ENCODE results near the gene TMEM87B.
"Not testable (repeated sequence)": the region's sequence is repeated elsewhere in the genome, so short reads cannot be mapped to it uniquely, and the experiment has no call there.

TMEM87B gene

DNA sequence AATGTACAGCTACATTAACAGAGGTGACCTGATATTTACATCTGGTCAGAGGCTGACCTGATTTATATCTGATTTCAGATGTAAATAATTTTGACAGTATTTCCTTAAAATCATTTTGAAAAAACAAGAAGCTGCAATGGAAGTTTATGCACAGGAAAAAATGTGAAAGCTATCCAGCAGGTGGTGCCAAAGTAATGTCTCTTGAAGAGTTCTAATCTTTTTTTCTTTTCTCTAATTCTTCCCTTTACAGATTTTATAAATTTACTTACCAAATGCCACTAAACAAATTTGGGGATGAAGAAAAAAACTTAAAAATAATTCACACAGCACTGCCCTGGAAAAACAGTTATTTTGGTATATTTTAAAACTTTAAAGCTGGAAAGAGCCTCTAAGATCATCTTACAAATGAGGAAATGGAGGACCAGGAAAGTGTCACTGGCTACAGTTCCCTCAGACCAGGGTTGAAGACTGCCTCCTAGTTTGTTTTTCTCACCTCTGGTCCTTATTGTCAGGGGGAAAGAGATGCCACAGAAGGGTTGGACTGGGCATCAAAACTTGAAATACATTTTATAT is 66.7 kb downstream of the TMEM87B start:
- DNase-seq (ENCODE audit: low spot score) = peak; percentile 45

DNA sequence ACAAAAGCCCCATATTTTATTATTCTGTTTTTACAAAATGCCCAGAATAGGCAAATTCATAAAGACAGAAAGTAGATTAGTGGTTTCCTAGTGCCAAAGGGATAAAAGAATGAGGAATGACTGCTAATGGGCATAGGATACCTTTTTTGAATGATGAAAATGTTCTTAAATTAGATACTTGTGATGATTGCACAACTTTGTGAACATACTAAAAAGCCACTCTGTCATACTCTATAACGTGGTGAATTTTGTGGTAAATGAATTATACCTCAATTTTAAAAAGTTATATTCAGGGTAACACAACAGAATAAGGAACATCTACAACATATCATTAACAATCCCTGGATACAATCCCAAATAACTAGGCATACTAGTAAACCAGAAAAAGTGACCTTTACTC is 74.0 kb downstream of the TMEM87B start:
- no peak for DNase-seq (ENCODE audit: low spot score)

DNA sequence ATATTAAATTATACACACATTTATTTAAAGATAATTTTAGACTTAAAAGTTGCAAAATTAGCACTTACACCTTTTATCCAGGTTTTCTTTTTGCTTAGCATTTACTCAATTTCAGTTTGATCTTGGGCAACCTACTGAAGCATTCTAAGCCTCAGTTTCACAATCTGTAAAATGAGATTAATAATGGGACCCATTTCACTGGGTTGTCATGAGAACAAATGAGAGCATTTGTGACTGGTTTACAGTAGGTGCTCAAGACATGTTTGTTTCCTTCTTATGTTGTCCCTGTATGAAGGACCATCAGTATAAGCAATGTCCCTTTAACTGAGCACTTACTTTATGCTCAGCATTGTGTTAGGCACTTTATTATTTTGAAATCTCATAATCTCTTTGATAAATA is 78.3 kb downstream of the TMEM87B start:
- DNase-seq (ENCODE audit: low spot score) = no peak

DNA sequence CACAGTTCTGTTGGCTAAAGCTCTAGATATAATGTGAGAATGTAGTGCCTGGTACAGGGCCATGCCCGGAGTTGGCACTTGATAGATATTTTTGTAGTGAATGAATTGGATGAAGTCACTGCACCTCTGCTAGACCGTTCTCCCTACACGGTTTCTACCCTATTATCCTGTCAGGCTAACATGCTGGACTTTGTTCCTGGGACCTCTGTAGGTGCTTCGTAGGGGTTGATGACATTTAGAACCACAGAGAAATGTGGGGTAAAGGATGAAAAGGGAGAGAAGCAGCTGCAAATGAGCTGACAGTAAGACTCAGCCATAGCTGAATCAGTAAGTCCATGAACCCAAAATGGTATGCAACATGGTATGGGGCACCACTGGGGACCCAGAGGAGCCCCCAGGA is 79.1 kb downstream of the TMEM87B start:
- DNase-seq (ENCODE audit: low spot score) = no peak

DNA sequence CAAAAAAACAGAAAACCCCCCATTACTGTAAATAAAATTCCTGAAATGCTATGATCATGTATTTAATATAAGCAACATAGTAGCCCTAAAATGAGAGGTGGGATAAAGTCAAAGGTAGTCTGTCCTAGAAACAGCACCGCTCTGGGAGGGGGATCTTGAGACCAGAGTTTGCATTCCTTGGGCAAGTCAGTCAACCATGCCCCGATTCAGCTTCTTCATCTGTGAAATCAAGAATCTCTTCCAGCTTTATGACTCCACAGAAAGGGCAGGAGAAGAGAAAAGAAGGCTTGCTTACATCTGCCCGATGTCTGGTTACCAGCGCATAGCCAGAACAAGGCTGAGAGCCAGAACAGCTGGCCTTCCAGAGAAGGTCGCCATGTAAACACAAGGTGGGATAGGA is 81.0 kb downstream of the TMEM87B start:
- no peak for DNase-seq (ENCODE audit: low spot score)

DNA sequence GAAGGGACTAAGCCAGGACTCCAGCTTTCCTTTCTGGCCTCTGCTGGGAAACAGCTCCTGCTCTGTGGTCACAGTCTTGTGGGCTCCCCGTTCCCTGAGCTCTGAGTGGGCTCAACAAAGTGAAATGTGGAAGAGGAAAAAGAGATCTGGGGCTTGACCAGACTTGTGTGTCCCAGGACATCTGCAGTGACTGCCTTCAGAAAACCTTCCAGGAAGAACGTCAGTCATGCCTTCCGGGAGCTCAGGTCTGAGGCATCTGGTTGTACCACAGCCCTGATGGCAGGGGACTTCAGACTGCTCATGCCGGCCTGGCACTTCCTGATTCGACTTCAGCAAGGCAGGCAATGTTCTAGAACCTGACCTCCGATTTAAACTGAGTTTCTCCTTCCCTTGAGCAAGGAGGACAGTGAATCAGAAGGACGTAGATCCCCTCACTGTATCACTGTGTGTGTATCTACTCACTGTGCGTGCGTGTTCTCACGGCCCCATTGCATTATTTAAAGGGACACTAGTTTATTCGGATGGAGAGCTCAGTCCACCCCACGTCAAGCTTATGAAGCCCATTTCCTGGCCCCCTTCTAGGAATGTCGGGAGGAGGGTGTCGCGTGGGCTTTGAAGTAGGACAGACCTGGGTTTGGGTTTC is 82.6 kb downstream of the TMEM87B start:
- no peak for DNase-seq (ENCODE audit: low spot score)

DNA sequence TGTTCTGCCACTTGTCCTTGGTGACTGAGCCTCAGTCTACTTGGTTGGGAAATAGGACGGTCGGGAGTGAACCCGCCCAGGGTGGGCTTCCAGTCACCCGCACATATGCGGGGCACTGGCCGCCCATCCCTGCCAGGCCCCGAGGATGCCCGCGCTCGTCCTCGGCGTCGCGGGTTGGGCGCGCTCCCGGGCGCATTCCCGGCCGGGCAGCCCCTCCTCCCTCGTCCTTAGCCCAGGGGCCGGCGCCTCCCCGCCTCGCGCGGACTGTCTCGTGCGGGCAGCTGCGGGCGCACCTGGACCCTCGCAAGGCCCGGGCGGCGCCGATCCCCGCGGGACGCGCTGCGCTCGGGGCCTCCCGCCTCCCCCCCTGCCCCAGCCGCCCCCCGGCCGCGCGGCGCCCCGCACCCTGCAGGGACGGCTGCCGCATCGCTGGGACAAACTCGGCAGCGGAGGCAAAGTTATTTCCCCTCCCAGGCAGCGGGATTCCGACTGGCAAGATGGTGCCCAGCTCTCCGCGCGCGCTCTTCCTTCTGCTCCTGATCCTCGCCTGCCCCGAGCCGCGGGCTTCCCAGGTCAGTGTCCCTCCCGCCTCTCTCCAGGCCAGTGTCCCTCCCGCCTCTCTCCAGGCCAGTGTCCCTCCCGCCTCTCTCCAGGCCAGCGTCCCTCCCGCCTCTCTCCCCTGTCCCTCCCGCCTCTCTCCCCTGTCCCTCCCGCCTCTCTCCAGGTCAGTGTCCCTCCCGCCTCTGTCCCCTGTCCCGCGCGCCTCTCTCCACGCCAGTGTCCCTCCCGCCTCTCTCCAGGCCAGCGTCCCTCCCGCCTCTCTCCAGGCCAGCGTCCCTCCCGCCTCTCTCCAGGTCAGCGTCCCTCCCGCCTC is 83.3 kb downstream of the TMEM87B start, which contains the start of gene FBLN7:
Gene FBLN7, plus strand, starts transcription at position 227 of the 874 bp plus-strand sequence. Its CDS starts 271 bp downstream, at position 498.
- no peak for DNase-seq (ENCODE audit: low spot score)

DNA sequence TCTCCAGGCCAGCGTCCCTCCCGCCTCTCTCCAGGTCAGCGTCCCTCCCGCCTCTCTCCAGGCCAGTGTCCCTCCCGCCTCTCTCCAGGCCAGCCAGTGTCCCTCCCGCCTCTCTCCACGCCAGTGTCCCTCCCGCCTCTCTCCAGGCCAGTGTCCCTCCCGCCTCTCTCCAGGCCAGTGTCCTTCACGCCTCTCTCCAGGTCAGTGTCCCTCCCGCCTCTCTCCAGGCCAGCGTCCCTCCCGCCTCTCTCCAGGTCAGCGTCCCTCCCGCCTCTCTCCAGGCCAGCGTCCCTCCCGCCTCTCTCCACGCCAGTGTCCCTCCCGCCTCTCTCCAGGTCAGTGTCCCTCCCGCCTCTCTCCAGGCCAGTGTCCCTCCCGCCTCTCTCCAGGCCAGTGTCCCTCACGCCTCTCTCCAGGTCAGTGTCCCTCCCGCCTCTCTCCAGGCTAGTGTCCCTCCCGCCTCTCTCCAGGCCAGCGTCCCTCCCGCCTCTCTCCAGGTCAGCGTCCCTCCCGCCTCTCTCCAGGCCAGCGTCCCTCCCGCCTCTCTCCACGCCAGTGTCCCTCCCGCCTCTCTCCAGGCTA is 84.1 kb downstream of the TMEM87B start:
- not testable (repeated sequence) for DNase-seq (ENCODE audit: low spot score)

DNA sequence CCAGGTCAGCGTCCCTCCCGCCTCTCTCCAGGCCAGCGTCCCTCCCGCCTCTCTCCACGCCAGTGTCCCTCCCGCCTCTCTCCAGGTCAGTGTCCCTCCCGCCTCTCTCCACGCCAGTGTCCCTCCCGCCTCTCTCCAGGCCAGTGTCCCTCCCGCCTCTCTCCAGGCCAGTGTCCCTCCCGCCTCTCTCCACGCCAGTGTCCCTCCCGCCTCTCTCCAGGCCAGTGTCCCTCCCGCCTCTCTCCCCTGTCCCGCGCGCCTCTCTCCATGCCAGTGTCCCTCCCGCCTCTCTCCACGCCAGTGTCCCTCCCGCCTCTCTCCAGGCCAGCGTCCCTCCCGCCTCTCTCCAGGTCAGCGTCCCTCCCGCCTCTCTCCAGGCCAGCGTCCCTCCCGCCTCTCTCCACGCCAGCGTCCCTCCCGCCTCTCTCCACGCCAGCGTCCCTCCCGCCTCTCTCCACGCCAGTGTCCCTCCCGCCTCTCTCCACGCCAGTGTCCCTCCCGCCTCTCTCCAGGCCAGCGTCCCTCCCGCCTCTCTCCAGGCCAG is 84.7 kb downstream of the TMEM87B start:
- DNase-seq (ENCODE audit: low spot score) = not testable (repeated sequence)

DNA sequence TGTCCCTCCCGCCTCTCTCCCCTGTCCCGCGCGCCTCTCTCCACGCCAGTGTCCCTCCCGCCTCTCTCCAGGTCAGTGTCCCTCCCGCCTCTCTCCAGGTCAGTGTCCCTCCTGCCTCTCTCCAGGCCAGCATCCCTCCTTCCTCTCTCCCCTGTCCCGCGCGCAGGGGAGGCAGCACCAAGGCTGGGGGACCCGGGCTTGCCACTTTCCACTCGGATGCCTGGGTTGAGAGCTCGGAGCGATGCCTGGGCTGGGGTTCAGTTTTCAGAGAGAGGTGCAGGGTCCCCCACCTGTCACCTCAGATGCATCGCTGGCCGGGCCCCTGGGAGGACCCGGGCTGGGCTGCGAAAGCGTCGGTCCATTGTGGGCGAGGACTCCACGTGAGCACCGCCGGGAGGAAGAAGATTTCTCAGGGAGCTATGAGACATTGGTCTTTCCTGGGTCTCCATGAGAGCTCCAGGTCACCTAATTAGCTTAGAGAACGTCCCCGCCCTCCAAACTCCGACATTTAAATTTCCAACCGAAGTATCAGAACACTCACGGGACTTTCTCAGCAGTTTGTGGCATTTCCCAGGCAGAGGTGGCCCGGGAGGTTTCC is 85.2 kb downstream of the TMEM87B start:
- no peak for DNase-seq (ENCODE audit: low spot score)

DNA sequence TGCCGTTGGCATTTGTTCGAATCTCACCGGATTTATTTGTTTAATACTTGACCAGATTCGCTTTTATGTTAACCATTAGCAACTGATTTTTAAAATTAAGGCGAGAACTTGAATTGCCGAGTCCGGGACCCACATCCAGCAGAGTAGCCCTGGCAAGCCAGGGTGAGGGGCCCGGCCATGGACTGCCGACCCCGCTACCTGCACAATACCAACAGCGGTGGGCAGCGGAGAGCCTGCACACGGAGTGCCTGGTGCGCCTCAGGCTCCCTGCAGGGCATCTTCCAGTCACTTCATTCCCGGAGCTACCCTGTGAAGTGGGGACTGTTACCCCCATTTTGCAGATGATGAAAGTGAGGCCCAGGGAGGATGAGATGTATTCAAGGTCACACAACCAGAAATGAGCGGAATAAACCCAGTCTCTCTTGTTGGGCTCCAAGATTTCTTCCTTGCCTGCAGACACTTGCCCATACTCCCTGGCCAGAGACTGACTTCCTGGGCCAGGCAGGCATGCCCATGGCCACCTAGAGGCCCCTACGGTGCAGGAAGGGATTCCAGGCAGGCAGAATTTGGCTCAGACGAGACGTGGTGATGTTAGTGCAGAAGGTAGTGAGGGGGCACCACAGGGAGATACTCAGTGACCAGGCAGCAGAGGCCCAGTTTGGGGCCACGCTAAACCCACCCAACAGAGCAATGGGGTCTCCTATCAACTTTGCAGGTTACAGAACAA is 86.0 kb downstream of the TMEM87B start:
- DNase-seq (ENCODE audit: low spot score) = no peak

DNA sequence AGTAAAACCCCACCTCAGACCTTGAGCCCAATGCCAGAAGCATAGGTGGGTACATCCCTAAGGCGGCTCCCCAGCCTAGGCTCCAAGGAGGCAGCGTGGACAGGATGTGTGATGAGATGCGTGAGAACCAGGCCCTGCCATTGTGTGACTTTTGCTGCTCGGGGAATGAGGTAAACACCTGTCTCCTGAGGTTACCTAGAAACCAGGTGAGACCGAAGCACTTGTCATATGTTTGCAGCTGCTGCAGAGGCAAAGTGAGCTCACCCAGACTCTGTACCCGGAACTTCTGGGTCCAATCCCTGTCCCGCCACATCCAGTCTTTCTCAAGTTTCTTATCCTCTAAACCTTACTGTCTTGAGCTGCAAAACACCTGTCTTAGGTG is 86.5 kb downstream of the TMEM87B start:
- DNase-seq (ENCODE audit: low spot score) = no peak

DNA sequence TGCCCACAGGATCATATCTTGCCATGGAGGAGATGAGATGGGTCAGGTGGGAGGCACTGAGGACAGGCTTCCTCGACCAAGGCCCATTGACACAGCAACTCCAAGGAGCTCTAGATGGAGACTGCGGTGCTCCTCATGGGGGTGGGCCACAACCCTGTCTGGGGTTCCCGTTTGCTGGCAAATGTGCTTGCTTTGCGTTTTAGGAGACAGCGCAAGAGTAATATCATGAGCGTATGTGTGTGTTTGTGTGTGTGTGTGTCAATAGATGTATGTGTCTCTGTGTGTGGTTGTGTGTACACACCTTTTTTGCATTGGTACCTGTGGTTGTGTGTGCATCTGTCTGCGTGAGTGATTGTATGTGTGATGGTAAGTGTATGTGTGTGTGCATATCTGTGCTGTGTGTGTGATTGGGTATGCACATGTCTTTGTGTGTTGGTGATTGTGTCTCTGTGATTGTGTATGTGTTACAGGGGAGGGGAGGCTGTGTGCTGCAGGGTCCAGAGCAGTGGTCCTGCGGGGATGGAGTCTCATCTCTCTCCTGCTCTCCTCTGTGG is 87.5 kb downstream of the TMEM87B start:
- no peak for DNase-seq (ENCODE audit: low spot score)

DNA sequence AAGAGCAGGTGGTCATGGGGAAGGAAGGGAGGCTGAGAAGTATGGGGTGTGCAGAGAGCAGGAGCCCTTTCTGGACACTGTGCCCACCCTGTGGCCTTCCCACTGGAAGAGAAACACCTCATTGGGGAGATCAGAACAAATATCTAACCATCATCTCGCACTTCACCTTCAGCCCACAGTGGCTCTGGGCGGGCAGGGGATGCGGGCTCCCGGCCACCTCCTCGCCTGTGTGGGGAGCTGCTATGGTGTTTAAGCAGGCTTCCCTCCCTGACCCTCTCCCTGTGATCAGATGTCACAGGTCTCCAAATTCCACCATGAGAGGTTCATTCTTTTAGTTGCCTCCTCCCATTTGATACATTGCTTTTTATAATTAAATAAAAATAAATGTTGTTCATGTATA is 88.1 kb downstream of the TMEM87B start:
- no peak for DNase-seq (ENCODE audit: low spot score)

DNA sequence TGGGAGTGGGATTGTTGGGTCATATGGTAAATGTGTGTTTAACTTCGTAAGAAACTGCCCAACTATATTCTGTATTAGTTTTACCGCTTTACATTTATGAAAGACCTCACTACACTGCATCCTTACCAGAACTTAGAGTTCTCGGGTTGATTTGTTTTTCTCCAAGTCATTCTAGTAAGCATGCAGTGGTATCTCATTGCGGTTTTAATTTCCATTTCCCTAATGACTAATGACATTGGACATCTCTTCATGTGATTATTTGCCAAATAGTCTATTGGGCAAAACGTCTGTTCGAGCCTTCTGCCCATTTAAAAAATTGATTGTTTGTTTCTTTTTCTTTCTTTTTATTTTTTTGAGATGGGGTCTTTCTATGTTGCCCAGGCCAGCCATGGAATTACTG is 89.9 kb downstream of the TMEM87B start:
- no peak for DNase-seq (ENCODE audit: low spot score)

DNA sequence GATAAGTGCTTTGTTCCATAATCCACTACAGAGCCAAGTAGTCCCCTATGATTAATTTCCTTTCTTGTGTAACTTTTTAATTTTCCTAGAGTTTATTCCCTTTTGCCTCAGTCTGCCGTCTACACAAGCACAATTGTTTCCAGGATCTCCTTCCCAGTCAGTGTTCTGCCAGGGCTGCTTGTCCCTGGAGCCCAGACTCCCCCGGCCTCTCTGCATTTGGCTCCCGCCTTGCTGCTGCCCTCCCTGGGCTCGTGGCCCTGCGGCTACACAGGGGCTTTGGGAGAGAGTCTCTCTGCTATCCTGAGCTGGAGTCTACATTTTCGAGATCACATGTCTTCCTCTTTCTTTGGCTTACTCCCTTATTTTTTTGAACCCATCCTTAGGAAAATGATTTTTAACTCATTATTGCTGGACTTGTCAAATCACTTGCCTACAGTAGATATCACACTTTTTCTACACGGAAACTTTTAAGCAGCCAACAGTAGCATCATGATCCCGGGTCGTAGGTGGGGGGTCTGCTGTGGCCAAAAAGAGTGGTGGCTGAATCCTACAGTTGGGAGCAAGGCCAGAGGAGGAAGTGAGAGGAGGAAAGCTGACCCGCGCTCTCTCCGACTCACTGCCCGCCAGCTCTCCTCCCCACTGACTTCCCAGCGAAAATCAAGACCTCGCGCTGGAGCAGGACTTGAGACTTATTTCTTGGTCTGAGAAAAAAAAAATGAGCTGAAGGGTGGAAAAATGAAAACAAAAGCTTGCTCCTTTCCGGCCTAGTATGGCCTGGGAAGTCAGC is 92.5 kb downstream of the TMEM87B start:
- DNase-seq (ENCODE audit: low spot score) = no peak

DNA sequence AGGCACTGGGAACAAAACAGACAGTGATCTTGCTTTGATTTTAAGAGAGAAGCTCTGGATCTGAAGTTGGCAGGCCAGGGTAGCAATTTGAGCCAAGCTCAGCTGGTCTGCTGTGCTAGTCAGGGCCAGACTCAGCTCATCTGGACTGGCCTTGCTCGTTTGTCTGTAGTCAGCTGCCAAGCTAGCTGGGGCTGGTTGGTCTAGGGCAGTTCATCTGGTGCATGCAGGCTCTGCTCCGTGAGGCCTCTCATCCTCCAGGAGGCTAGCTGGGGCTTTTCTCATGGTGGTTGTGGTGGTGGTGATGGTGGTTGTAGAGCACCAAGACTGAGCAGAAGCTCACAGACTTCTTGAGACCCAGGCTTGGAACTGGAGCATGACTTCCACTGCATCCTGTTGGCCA is 93.4 kb downstream of the TMEM87B start:
- DNase-seq (ENCODE audit: low spot score) = no peak

DNA sequence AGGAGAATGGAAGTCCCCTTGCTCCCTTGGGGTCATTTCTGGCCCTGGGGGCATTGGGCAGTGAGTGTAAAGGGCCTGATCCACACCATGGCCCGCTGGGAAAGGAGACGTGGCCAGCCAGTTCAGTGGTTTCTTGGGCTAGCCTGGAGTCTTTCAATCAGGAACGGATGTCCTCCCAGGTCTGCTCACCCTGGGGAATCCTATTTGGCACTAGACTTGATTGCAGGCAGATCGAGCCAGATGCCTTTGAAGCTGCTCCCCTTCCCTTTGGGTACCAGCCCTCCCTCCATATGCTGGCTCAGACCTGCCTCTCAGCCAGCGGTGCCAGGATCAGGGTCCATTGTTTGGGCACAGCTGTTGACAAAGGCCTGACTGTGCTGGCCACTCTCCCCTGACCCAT is 94.1 kb downstream of the TMEM87B start:
- DNase-seq (ENCODE audit: low spot score) = no peak

DNA sequence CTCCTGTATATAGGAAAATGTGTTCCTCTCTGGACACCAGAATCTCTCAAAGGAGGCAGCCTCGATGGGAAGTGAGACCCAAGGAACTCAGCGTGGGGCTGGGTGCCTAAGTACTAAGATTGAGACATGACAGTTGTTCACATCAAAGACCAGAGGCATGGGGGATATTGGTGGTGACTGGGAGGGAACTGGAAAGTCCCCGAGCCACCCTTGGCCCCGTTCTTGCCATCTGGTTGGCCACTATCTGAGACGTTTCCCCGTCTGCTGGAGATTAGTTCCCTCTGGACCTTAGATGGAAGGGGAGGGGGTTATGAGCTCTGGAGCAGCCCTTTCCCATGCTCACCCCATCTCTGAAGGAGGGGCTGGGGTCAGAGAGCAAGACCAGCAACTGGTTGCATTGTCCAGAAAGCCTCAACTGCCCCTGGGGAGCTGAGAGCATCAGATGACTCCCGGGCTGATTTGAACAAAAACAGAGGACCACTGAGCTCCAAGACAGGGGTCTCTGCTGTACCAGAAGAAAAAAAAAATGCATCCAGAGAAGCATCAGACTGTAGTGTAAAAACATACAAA is 94.9 kb downstream of the TMEM87B start:
- DNase-seq (ENCODE audit: low spot score) = no peak

DNA sequence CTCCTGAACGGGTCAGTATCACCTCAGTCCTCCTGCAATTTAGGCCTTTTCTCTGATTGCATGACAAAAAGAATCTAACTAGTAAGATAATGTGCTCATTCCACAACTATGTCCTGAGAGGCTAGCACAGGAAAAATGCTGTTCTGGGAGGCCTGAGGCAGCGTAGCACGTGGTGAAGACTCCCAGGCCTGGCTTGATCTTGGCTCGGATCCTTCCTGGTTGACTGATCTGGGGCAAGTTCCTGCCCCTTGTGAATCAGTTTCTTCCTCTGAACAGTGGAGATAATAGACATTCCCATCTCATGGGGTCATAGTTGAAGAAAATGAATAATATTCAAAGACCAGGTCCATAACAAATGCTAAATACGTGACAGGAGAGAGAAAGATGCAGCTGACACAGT is 95.4 kb downstream of the TMEM87B start:
- DNase-seq (ENCODE audit: low spot score) = no peak

Data from COLO829 (cell line).